Neural progenitor cell (in vitro differentiated cells): Measurements from ENCODE around the gene PLEKHG1.

ENCODE experiments used
- CTCF ChIP-seq: fragments of 200-600 bp; sonication (generic); IDR thresholded peaks from 2 replicates; pipeline ENCODE4 v1.5.1; 2017; ENCODE audit warnings: antibody characterized with exemption, mild to moderate bottlenecking
- EZH2phosphoT487 ChIP-seq: fragments of 200-600 bp; sonication (generic); IDR thresholded peaks from 2 replicates; pipeline ENCODE4 v1.6.1; 2017; ENCODE audit warnings: antibody characterized with exemption

- TF ChIP-seq CTCF (no peak), EZH2phosphoT487 (no peak)
Measured at GRCh38 chr6:150573041-150573681, 26.5 kb upstream of the PLEKHG1 start.
